ENCODE data around the gene IFIT1B.
"Not testable (repeated sequence)": the region's sequence is repeated elsewhere in the genome, so short reads cannot be mapped to it uniquely, and the experiment has no call there.

IFIT1B gene

GRCh38 chr10:89398003-89398749 is 20.3 kb downstream of the IFIT1B start:
- TF ChIP-seq CTCF (IDR thresholded peaks at IDR 0.05; ENCODE audit: borderline replicate concordance, control extremely low read depth, extremely low read depth, insufficient read depth, missing control alignments) = no peak
- no peak for DNase-seq (ENCODE audit: low spot score)
- in situ Hi-C loops (cut with MboI; ENCODE audit: low sequenced_read_pairs, unreplicated experiment) = no loop called here

- no peak for TF ChIP-seq CTCF (IDR thresholded peaks at IDR 0.05; ENCODE audit: borderline replicate concordance, control extremely low read depth, extremely low read depth, insufficient read depth, missing control alignments)
- in situ Hi-C loops (cut with MboI; ENCODE audit: low sequenced_read_pairs, unreplicated experiment) = no loop called here
- DNase-seq (ENCODE audit: low spot score) = no peak
Measured at GRCh38 chr10:89399956-89400355, 22.1 kb downstream of the IFIT1B start.

DNA sequence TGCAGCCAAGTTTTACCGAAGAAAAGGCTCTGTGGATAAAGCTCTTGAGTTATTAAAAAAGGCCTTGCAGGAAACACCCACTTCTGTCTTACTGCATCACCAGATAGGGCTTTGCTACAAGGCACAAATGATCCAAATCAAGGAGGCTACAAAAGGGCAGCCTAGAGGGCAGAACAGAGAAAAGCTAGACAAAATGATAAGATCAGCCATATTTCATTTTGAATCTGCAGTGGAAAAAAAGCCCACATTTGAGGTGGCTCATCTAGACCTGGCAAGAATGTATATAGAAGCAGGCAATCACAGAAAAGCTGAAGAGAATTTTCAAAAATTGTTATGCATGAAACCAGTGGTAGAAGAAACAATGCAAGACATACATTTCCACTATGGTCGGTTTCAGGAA is 25.2 kb downstream of the IFIT1B start:
- no peak for TF ChIP-seq CTCF (IDR thresholded peaks at IDR 0.05; ENCODE audit: borderline replicate concordance, control extremely low read depth, extremely low read depth, insufficient read depth, missing control alignments)
- in situ Hi-C loops (cut with MboI; ENCODE audit: low sequenced_read_pairs, unreplicated experiment) = no loop called here
- DNase-seq (ENCODE audit: low spot score) = no peak

DNA sequence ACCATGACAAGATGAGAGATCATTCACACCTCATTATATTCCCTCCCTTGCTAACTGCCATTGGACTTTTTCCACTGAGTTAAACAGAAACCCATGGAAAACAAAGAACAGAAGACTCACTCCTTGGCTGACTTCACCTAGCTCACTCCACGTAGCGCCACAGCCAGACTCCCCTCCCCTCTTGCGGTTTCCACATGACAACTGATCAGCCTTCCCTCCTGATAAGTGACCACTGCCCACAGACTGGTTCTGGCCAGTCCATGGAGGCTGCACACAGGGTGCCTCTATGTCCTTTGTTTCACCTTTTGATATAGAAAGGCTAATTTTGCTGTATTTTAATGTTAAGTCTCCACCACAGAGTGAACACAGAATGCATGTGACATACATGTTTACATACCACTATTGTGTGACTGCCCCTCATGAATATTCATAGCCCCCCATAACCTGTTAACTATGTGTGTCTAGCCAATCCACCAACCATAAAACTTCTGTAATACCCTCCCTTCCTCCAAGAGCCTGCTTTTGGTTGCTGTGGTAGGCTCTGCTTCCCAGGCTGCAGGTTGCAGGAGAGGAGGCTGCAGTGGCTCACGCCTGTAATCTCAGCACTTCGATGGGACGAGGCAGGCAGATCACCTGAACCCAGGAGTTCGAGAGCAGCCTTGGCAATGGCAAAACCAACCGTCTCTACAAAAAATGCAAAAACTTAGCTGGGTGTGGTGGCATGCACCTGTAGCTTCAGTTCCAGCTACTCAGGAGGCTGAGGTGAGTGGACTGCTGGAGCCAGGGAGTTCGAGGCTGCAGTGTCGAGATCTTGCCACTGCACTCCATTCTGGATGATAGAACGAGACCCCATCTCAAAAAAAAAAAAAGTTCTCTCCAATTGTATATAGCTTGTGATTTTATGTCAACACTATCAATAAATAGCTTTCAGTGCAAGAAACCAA is 26.5 kb downstream of the IFIT1B start:
- in situ Hi-C loops (cut with MboI; ENCODE audit: low sequenced_read_pairs, unreplicated experiment) = no loop called here
- no peak for DNase-seq (ENCODE audit: low spot score)
- TF ChIP-seq CTCF (IDR thresholded peaks at IDR 0.05; ENCODE audit: borderline replicate concordance, control extremely low read depth, extremely low read depth, insufficient read depth, missing control alignments) = no peak

- in situ Hi-C loops (cut with MboI; ENCODE audit: low sequenced_read_pairs, unreplicated experiment); DNase-seq (ENCODE audit: low spot score): not testable (repeated sequence)
Measured at GRCh38 chr10:89406178-89406577, 28.3 kb downstream of the IFIT1B start.

- in situ Hi-C loops (cut with MboI; ENCODE audit: low sequenced_read_pairs, unreplicated experiment); DNase-seq (ENCODE audit: low spot score): not testable (repeated sequence)
Measured at GRCh38 chr10:89407792-89408191, 29.9 kb downstream of the IFIT1B start.

- DNase-seq (ENCODE audit: low spot score); in situ Hi-C loops (cut with MboI; ENCODE audit: low sequenced_read_pairs, unreplicated experiment): not testable (repeated sequence)
Measured at GRCh38 chr10:89409282-89409681, 31.4 kb downstream of the IFIT1B start.

- DNase-seq (ENCODE audit: low spot score); in situ Hi-C loops (cut with MboI; ENCODE audit: low sequenced_read_pairs, unreplicated experiment): not testable (repeated sequence)
Measured at GRCh38 chr10:89410551-89410950, 32.7 kb downstream of the IFIT1B start.

DNA sequence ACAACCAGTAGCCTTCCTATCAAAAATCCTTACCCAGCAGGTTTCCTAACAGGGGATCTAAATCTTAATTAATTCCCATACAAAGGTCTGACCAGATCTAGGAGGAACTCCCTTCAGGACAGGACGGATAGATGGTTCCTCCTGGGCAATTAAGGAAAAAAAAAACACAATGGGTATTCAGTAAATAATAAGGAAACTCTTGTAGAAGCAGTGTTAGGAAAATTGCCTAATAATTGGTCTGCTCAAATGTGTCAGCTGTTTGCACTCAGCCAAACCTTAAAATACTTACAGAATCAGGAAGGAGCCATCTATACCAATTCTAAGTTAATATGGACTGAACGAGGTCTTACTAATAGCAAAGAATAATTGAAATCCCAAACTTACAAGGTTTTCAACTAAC is 33.3 kb downstream of the IFIT1B start:
- DNase-seq (ENCODE audit: low spot score); in situ Hi-C loops (cut with MboI; ENCODE audit: low sequenced_read_pairs, unreplicated experiment): not testable (repeated sequence)

DNA sequence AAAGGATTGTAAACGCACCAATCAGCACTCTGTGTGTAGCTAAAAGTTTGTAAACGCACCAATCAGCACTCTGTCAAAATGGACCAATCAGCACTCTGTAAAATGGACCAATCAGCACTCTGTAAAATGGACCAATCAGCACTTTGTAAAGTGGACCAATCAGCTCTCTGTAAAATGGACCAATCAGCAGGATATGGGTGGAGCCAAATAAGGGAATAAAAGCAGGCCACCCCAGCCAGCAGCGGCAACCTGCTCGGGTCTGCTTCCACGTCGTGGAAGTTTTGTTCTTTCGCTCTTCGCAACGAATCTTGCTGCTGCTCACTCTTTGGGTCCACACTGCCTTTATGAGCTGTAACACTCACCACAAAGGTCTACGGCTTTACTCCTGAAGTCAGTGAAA is 34.4 kb downstream of the IFIT1B start:
- in situ Hi-C loops (cut with MboI; ENCODE audit: low sequenced_read_pairs, unreplicated experiment); DNase-seq (ENCODE audit: low spot score): not testable (repeated sequence)
